Upper lobe of left lung (tissue), 6 donors: Measurements from ENCODE around the gene SOCS7. TPM values are rescaled to one million over a fixed set of nuclear protein-coding genes. Genes with fewer than 3 reads are reported as not detected.

Experiments
- ATAC-seq, 2 donors: fragments of 200-7000 bp; cut with Tn5 transposase; one replicate each; pipeline ENCODE4 v1.9.1; 2022; ENCODE audit warnings: mild to moderate bottlenecking in 2 of 2, moderate library complexity in 2 of 2; ENCODE audit not compliant: low FRiP score in 2 of 2
- DNase-seq, 2 donors: peaks; one replicate each; pipeline ENCODE4 v3.0.0-alpha.2; 2019 to 2020
- H3K27ac ChIP-seq, 4 donors: fragments of 200-600 bp; sonication (generic); one replicate each; pipeline ENCODE4 v1.5.1; 2016 to 2019
- H3K27me3 ChIP-seq, 4 donors: fragments of 200-600 bp; sonication (generic); one replicate each; pipeline ENCODE4 v1.5.1; 2017 to 2019
- H3K36me3 ChIP-seq, 4 donors: fragments of 200-600 bp; sonication (generic); one replicate each; pipeline ENCODE4 v1.5.1; 2016 to 2019
- H3K4me1 ChIP-seq, 4 donors: fragments of 200-600 bp; sonication (generic); one replicate each; pipeline ENCODE4 v1.5.1; 2018 to 2019
- H3K4me3 ChIP-seq, 4 donors: fragments of 200-600 bp; sonication (generic); one replicate each; pipeline ENCODE4 v1.5.1; 2017 to 2019; ENCODE audit warnings: mild to moderate bottlenecking in 2 of 4, moderate library complexity in 1 of 4
- H3K9me3 ChIP-seq, 4 donors: fragments of 200-600 bp; sonication (generic); one replicate each; pipeline ENCODE4 v1.5.1; 2018 to 2019
- CTCF ChIP-seq, 6 experiments: fragments of 450-650 bp in 4 of 6; fragments of 200-600 bp in 2 of 6; sonication (generic) in 2 of 6; IDR thresholded peaks; one replicate each; pipeline ENCODE4 v1.5.1; 2016 to 2019; ENCODE audit warnings: antibody characterized with exemption in 6 of 6
- EP300 ChIP-seq, 4 donors: sonication (generic); formaldehyde crosslinking; IDR thresholded peaks; one replicate each; pipeline ENCODE4 v1.5.1; 2017; ENCODE audit warnings: antibody characterized with exemption in 4 of 4, control low read depth in 2 of 4
- POLR2A ChIP-seq, 4 donors: fragments of 450-650 bp; IDR thresholded peaks; one replicate each; pipeline ENCODE4 v1.5.1; 2016 to 2017; ENCODE audit warnings: antibody characterized with exemption in 4 of 4, mild to moderate bottlenecking in 2 of 4
- POLR2AphosphoS5 ChIP-seq, 2 donors: sonication (generic); formaldehyde crosslinking; IDR thresholded peaks; one replicate each; pipeline ENCODE4 v1.5.1; 2017; ENCODE audit warnings: antibody characterized with exemption in 2 of 2
- WGBS, 2 donors: methylation state at CpG; one replicate each; pipeline ENCODE4 v1.1.5; 2017 to 2018; 5-methylcytosine and 5-hydroxymethylcytosine counted together
- total RNA-seq, 6 donors: library from RNA; depleted of rRNA in 4 of 6; stranded (reverse); fragments of >200 nt in 4 of 6; gene quantifications; one replicate each; pipeline versions ENCODE4 v1.1.0 to v1.2.1, GENCODE V29; 2016 to 2021
- donor health status: DM: no; HTN: no; CAD: no; lungs with moderate emphysema.
- donor health status: DM: no; HTN: yes; CAD: no; lungs with severe emphysema.

The SOCS7 gene
- total RNA-seq, 6 donors from 2014 or later: 17.5 to 40.4 (median 23.3) TPM

GRCh38 chr17:38330941-38331411, 20.7 kb upstream of the SOCS7 start:
- no peak for TF ChIP-seq EP300 (IDR thresholded peaks at IDR 0.05)
- no peak for TF ChIP-seq POLR2AphosphoS5 (IDR thresholded peaks at IDR 0.05)
- TF ChIP-seq CTCF (IDR thresholded peaks at IDR 0.05): no peak
- peak in 1 of 4 donors; percentile 13 for TF ChIP-seq POLR2A (IDR thresholded peaks at IDR 0.05)
- Histone ChIP-seq H3K36me3 (no peaks in the 10 kb centered on the region), H3K27me3 (no peaks in the 10 kb centered on the region), H3K27ac (no peak overlapping the region), H3K4me3 (no peak overlapping the region), H3K4me1 (peaks cover 0 to 16% (median 8%) of the 10 kb centered on the region in 4 donors), H3K9me3 (no peaks in the 10 kb centered on the region)
- ATAC-seq: peak in 1 of 2 donors; percentile 59
- WGBS, 2 donors: 76% methylated on average over 23 of the region's 23 CpGs; no CpG with 5 or more reads in 1 of the 2 donors
- peak; percentile 71 to 82 for DNase-seq

- no peaks in the 10 kb centered on the region for H3K36me3 ChIP-seq
- DNase-seq: no peak
- no peak overlapping the region for H3K27ac ChIP-seq
- no peaks in the 10 kb centered on the region for H3K27me3 ChIP-seq
- 83 to 90% methylated on average over 5 to 6 of the region's 7 CpGs for WGBS, 2 donors
- H3K9me3 ChIP-seq: no peaks in the 10 kb centered on the region
- no peak overlapping the region for H3K4me3 ChIP-seq
- ATAC-seq: no peak
- no peak for TF ChIP-seq POLR2AphosphoS5 (IDR thresholded peaks at IDR 0.05)
- no peak for TF ChIP-seq POLR2A (IDR thresholded peaks at IDR 0.05)
- TF ChIP-seq CTCF (IDR thresholded peaks at IDR 0.05): no peak
- no peak for TF ChIP-seq EP300 (IDR thresholded peaks at IDR 0.05)
- H3K4me1 ChIP-seq: peaks cover 0 to 1% (median 0%) of the 10 kb centered on the region in 4 donors
Measured at GRCh38 chr17:38332735-38333134, 18.9 kb upstream of the SOCS7 start.

GRCh38 chr17:38333635-38334295, 17.9 kb upstream of the SOCS7 start:
- DNase-seq (peak; percentile 28 to 76), ATAC-seq (no peak)
- 50 to 54% methylated on average over 12 of the region's 12 CpGs for WGBS, 2 donors
- Histone ChIP-seq H3K9me3 (no peaks in the 10 kb centered on the region), H3K27ac (no peak overlapping the region), H3K36me3 (no peaks in the 10 kb centered on the region), H3K27me3 (no peaks in the 10 kb centered on the region), H3K4me3 (no peak overlapping the region), H3K4me1 (no peaks in the 10 kb centered on the region)
- TF ChIP-seq POLR2AphosphoS5 (IDR thresholded peaks at IDR 0.05): no peak
- peak in 5 of 6 experiments; percentile 10 to 46 (median 33) for TF ChIP-seq CTCF (IDR thresholded peaks at IDR 0.05)

- Histone ChIP-seq H3K9me3 (no peaks in the 10 kb centered on the region), H3K4me3 (no peak overlapping the region), H3K4me1 (no peaks in the 10 kb centered on the region), H3K27me3 (no peaks in the 10 kb centered on the region), H3K27ac (no peak overlapping the region), H3K36me3 (no peaks in the 10 kb centered on the region)
- WGBS, 2 donors: 83 to 88% methylated on average over 23 to 25 of the region's 30 CpGs
- ATAC-seq: no peak
- peak; percentile 15 to 80 for DNase-seq
- TF ChIP-seq CTCF (IDR thresholded peaks at IDR 0.05): no peak
Measured at GRCh38 chr17:38334480-38335364, 16.9 kb upstream of the SOCS7 start.
